HL-60 (cell line): ENCODE measurements around the gene TRABD2B.

Source experiments
- DNase-seq, 2 experiments: peaks; one replicate each; pipeline ENCODE4 v3.0.0-alpha.2; 2010 to 2020; ENCODE audit warnings: low read depth in 1 of 2, low spot score in 1 of 2
- H3K27ac ChIP-seq: fragments of 250-450 bp; sonication (Bioruptor Pico); replicated peaks from 2 replicates; pipeline ENCODE4 v1.5.1; 2020; ENCODE audit warnings: mild to moderate bottlenecking, moderate library complexity
- H3K27me3 ChIP-seq: fragments of 250-450 bp; sonication (Bioruptor Pico); 2 replicates; pipeline ENCODE4 v1.5.1; 2021; ENCODE audit warnings: mild to moderate bottlenecking, moderate library complexity; ENCODE audit not compliant: insufficient read depth, poor library complexity, severe bottlenecking
- H3K4me3 ChIP-seq: replicated peaks from 2 replicates; pipeline ENCODE4 v1.5.1; 2011; ENCODE audit warnings: mild to moderate bottlenecking, control low read depth, low read length; ENCODE audit not compliant: insufficient read depth
- CTCF ChIP-seq: IDR thresholded peaks from one replicate; pipeline ENCODE4 v1.5.1; 2011; ENCODE audit warnings: low read length, control low read depth, inconsistent platforms; ENCODE audit not compliant: insufficient read depth
- GABPA ChIP-seq: IDR thresholded peaks from 2 replicates; pipeline ENCODE4 v1.6.1; 2012; ENCODE audit warnings: low read depth
- POLR2AphosphoS5 ChIP-seq: IDR thresholded peaks from 2 replicates; pipeline ENCODE4 v1.6.1; 2012; ENCODE audit warnings: low read depth
- REST ChIP-seq: IDR thresholded peaks from 2 replicates; pipeline ENCODE4 v1.6.1; 2012; ENCODE audit warnings: low read depth; ENCODE audit not compliant: insufficient replicate concordance
- SPI1 ChIP-seq: IDR thresholded peaks from 2 replicates; pipeline ENCODE4 v1.6.1; 2012; ENCODE audit warnings: low read depth, mild to moderate bottlenecking, borderline replicate concordance

The TRABD2B gene

GRCh38 chr1:47978486-47978885 lies 18.7 kb downstream of the TRABD2B start:
- H3K4me3 ChIP-seq = no peak overlapping the region
- TF ChIP-seq SPI1 (no peak), REST (no peak), GABPA (no peak), CTCF (no peak), POLR2AphosphoS5 (no peak)
- DNase-seq = no peak
- no peaks in the 10 kb centered on the region for H3K27me3 ChIP-seq
- no peak overlapping the region for H3K27ac ChIP-seq

GRCh38 chr1:47976728-47977127 lies 20.5 kb downstream of the TRABD2B start:
- Histone ChIP-seq H3K27me3 (no peaks in the 10 kb centered on the region), H3K27ac (no peak overlapping the region), H3K4me3 (no peak overlapping the region)
- DNase-seq = no peak
- TF ChIP-seq REST (no peak), CTCF (no peak), SPI1 (no peak), POLR2AphosphoS5 (no peak), GABPA (no peak)

GRCh38 chr1:47976267-47976666 lies 20.9 kb downstream of the TRABD2B start:
- DNase-seq = no peak
- no peak for TF ChIP-seq REST
- TF ChIP-seq POLR2AphosphoS5 = no peak
- no peak for TF ChIP-seq CTCF
- no peak for TF ChIP-seq SPI1
- no peak for TF ChIP-seq GABPA
- no peak overlapping the region for H3K4me3 ChIP-seq
- no peaks in the 10 kb centered on the region for H3K27me3 ChIP-seq
- H3K27ac ChIP-seq = no peak overlapping the region
